ENCODE measurements around the gene SYMPK.
"Not testable (repeated sequence)": the region's sequence is repeated elsewhere in the genome, so short reads cannot be mapped to it uniquely, and the experiment has no call there.

The SYMPK gene

DNA sequence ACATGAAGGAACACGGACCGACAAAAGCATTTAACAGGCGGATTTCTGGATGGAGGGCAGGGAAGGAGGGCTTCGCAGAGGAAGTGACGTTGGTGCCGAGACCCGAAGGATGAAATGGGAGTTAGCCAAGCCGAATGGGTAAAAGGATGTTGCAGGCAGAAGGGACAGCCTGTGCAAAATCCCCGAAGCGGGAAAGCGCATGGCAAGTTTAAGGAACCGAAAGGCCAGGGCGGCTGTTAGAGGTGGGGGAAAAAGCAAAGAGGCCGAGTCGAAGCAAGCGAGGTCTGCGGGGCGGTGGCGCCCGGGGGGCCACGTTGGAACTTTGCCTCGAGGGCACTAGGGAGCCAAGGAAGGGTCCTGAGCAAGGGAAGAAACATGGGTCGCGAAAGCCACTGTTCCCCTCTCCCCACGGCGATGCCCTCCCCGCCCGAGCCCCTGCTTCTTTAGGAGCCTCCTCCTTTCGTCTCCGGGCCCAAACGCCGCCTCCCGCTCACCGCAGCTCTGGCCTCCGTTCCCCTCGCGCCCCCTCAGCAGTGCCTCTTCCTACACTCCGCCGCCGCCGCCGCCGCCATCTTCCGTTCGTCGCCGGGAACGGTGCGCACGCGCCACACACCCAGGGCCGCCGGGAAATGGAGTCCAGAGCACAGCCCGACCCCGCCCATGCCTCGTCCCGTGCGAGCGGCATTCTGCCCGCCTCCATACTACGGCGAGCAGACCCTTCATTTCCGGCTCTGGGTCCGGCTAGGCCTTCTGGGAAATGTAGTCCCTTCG lies at the start of gene SYMPK:
Gene SYMPK (minus strand): TSS at position 584 of the 771 bp plus-strand sequence. CDS start 8,652 bp downstream, outside the sequence.
- peak; percentile 97 to 98 for DNase-seq (ENCODE audit: low read depth in 2 of 2)

DNA sequence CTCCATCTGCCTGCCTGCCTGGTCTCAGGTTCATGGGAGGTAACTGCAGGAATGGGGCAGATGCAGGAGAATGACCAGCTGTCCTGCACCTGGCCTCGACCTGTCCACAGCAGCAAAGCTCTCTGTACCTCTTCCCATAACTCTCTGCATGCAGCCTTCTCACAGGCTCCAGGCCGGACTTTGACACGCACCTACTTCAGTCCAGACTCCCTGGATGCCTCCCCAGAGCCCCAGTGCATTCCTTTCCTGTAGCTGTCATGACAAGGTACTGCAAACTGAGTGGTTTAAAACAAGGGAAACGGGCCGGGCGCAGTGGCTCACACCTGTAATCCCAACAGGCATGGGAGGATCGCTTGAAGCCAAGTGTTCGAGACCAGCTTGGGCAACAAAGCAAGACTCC lies 48.3 kb upstream of the SYMPK start:
- DNase-seq (ENCODE audit: low read depth in 2 of 2), result no peak

DNA sequence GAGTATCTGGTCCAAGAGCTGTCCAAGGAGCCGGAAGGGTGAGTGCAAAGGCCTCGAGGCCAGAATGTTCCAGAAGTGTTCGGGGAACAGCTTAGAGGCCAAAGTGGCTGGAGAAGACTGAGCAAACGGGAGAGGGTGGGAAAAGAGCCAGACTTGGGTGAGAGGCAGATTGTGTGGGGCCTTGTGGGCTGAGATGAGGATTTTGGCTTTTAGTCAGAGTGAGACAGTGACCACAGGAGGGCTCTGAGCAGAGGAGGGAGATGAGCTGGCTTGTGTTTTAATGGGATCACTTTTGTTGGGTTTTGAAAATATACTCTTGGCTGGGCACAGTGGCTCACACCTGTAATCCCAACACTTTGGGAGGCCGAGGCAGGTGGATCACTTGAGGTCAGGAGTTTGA lies 46.0 kb upstream of the SYMPK start:
- no peak for DNase-seq (ENCODE audit: low read depth in 2 of 2)

DNA sequence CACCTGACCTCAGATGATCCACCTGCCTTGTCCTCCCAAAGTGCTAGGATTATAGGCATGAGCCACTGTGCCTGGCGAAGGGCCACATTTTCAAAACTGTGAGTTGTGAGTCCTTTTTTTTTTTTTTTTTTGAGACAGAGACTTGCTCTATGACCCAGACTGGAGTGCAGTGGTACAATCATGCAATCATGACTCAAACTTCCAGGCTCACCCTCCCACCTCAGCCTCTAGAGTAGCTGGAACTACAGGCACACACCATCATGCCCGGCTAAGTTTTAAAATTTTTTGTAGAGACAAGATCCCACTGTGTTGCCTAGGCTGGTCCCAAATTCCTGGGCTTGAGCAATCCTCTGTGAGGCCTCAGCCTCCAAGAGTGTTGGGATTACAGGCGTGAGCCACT lies 43.3 kb upstream of the SYMPK start:
- no peak for DNase-seq (ENCODE audit: low read depth in 2 of 2)

DNA sequence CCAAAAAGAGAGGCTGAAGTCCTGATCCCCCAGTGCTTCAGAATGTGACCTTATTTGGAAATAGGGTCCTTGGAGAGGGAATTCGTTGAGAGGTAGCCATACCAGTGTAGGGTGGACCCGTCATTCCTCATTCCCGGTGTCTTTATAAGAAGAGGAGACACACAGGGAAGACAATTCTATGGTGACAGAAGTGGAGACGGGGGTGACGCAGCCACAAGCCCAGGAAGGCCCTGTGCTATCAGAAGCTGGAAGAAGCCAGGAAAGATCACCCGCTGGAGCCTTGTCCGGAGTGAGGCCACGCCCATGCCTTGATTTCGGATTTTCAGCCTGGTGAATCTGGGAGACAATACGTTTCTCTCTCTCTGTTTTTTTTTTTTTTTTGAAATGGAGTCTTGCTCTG lies 42.1 kb upstream of the SYMPK start:
- no peak for DNase-seq (ENCODE audit: low read depth in 2 of 2)

DNA sequence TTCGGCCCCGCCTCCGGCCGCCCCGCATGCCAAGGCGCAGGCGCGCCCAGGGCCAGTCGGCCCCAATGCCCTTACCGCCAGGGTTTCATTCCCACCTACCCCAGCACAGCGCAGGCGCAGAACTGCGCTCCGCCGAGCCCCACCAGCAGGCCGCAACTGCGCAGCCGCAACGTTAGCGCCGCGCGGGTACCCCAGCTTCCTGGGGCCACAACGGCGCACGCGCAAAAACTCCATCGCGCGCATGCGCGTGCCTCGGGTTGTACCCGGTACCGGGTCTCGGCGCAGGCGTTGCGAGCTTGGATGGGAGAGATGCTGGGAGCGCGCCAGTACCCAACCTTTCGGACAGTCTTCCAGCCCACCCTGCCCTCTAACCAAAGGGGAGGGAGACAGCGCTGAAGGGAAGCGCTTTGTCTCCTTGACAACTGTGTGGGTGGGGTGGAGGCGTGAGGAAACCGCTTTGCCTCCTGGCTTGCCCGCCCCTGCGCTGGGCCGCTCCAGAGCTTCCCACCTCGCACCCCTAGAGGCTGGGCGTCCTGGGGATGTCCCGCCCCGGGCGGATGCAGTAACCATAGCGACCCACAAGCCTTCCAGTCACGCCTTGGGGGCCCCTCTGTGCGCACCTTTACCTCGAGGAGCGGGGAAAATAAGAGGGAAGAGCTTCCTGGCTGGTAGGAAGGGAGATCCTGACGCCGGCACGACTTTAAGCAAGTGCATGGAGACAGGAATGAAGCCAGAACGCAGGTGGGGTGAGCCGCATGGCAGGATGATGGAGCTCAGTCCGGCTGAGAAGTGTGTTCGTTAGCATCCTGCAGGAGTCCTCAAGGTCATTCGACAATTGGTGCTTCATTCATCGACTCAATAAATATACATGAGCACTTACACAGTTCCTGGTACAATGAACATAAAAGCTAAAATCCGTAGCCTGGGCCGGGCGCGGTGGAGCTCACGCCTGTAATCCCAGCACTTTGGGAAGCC lies 40.0 kb upstream of the SYMPK start:
- DNase-seq (ENCODE audit: low read depth in 2 of 2), result peak; percentile 99

DNA sequence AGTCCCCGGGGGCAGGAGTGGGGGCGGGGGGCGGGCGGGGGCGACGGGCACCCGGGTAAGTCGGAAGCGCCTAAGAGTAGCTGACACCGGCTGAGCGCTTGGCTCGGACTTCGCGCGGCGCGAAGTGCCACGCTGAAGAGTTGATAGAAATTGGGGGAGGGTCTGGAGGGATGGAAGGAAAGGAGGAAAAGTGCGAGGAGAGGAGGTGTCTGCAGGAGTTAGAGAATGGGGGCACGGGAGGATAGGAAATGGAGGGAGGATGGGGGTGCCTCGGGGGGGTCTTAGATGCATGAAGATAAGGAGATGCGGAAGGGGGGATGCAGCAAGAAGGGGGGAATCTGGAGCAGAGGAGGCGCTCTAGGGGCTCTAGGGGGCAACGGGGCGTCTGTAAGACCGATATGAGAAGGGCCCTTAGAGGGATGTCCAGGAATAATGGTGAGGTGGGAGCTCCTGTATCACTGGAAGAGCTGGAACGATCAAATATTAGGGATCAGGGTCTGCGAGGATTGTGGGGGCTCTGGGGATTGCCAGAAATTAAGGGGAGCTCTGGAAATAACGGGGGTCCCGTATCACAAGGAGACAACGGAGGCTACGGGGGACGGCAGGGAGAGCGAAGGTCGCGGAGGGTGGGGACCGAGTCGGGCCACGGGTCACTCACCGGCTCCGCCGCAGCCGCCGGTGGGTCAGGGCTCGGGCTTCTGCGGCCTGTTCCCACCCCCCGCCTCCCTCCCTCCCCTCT lies 39.1 kb upstream of the SYMPK start, which contains the start of gene MYPOP:
Gene MYPOP (minus strand): TSS at position 702 of the 739 bp plus-strand sequence. CDS start 840 bp downstream, outside the sequence.
- DNase-seq (ENCODE audit: low read depth in 2 of 2), result no peak

DNA sequence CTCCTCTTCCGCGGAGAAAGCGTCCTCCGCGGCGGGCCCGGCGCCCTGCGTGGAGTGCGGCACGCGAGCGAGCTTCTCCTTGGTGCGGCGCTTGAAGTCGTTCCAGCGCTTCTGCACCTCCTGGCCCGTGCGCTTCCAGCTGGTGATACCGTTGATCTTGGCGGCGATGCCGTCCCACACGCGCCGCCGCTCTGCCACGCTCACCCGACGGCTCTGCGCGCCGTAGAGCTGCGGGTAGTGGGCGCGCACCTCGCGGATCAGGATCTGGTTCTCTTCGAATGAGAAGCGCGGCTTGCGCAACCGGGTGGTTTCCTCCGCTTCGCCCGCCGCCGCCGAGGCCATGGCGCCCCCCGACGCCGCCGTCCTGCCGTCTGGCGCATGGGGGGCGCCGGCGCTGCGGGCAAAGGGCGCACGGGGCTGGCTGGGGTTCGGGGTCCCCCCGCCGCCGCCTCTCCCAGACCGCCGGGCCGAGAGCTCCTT lies 38.5 kb upstream of the SYMPK start:
- peak in 1 of 2 experiments; percentile 21 for DNase-seq (ENCODE audit: low read depth in 2 of 2)

DNA sequence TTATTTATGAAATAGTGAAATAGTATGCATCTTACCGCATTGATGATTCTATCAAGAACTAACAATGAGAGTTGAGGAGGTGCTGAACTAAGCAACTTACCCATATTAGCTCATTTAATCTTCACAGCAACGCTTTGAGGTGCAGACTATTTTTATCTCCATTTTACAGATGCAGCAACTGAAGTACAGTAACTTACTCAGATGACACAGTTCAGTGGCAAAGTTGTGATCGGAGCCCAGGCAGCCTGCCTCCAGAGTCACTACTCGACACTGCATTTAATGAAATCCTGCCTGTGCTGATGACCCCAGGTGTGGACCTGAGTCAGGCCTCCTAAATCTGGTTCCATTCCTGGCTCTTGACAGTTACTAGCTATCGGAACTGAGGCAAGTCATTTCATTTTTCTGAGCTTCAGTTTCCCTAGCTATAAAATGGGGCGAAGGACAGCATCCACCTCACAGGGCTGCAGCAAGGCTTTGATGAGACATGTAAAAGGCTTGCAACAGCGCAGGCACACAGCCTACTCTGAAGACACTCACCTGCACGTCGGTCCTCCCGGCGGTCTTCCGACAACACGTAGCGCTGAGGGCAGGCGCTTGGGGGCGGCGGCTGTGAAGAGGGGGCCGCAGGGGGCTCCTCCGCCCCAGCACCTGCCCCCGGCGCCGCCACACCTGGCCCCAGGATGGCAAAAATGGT lies 37.9 kb upstream of the SYMPK start:
- DNase-seq (ENCODE audit: low read depth in 2 of 2), result no peak

DNA sequence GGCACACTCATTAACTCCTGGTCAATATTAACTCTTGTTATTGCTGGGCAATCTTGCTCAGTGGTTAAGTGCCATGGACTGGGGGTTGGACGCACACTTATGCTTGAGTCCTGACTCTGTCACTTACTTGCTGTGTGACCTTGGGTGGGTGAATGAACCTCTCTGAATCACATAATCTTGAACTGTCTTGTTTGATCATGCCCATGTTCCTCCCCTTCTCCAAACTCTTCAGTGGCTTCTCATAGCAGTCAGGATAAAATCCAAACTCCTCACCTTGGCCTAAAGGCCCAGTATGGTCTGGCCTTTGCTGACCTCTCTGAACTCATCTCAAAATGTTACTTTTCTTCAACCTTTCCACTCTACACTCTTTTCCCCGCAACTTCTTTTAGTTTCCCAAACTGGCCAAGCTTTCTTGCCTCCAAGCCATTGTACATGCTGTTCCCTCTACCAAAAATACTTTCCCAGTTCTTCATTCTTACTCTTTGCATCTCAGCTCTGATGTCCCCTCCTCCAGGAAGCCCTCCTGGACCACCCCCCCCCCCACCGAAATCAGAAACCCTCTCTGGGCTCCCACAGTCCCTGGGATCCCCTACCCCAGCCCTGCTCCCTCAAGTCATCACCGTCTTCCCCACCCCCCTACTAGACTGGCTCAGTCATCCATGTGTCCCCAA lies 37.1 kb upstream of the SYMPK start:
- DNase-seq (ENCODE audit: low read depth in 2 of 2), result no peak

DNA sequence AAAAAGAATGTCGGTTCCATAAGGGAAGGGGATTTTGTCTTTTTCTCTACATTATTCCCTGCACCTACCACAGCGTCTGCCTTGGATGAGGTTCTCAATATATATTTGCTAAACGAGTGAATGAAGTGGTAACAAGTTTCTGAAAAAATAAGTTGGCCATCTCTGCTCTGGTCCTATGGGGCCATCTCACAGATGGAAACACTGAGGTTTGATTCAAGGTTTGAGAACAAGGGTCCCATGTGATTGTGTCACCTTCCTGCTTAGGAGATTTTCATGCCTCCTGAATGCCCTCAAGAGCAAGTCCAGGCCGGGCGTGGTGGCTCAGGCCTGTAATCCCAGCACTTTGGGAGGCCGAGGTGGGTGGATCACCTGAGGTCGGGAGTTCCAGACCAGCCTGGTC lies 36.3 kb upstream of the SYMPK start:
- no peak for DNase-seq (ENCODE audit: low read depth in 2 of 2)

DNA sequence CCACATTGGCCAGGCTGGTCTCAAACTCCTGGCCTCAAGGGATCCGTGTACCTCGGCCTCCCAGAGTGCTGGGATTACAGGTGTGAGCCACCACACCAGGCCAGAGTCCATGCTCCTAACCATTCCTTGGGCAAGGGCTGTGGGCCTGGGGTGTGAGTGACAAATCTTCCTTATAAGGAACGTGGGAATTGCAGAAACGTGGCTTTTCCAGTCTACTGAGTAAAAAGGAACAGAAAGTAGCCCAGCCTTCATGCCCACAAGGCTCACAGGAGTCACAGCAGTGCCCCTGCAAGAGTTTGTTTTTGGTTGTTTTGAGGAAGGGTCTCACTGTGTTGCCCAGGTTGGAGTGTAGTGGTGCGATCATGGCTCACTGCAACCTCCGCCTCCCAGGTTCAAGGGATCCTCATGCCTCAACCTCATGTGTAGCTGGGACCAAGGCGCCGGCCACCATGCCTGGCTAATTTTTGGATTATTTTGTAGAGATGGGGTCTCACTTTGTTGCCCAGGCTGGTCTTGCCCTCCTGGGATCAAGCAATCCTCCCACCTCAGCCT lies 34.4 kb upstream of the SYMPK start:
- no peak for DNase-seq (ENCODE audit: low read depth in 2 of 2)

DNA sequence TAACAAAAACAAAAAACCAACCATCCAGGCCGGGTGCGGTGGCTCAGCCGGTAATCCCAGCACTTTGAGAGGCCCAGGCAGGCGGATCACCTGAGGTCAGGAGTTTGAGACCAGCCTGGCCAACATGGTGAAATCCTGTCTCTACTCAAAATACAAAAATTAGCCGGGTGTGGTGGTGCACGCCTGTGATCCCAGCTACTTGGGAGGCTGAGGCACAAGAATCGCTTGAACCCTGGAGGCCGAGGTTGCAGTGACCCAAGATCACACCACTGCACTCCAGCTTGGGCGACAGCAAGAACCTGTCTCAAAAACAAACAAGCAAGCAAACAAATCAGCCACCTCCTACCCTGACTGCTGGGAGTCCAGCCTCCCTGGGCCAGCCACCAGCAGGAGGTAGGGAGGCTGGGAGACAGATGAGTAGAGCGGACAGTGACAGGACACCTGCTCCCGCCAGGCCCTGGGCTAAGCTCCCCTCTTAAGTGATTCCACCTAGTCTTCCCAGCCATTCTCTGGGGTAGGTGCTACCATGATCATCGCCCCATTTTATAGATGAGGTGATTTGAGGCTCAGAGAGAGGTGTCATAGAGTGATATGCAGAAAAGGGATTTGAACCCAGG lies 33.1 kb upstream of the SYMPK start:
- DNase-seq (ENCODE audit: low read depth in 2 of 2), result not testable (repeated sequence)

DNA sequence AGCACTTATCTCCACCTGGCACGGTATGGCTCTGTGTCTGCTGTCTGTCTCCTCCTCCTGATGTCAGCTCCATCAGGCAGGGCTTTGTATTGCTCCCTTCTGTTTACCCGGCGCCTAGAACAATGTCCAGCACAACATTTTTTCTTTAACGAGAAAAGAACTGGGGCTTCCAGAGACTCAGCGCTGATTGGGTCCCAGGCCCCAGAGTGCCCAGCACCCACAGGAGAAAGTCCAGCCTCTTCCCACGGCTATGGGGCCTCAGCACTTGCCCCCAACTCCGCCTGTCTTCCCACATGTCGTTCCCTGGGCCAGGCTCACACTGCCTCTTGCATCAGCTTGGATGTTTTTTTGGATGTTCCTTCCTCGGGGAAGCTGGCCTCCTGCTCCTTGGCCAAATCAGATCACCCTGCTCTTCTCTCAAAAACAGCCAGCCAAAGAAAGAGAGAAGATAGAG lies 32.6 kb upstream of the SYMPK start:
- DNase-seq (ENCODE audit: low read depth in 2 of 2), result no peak

DNA sequence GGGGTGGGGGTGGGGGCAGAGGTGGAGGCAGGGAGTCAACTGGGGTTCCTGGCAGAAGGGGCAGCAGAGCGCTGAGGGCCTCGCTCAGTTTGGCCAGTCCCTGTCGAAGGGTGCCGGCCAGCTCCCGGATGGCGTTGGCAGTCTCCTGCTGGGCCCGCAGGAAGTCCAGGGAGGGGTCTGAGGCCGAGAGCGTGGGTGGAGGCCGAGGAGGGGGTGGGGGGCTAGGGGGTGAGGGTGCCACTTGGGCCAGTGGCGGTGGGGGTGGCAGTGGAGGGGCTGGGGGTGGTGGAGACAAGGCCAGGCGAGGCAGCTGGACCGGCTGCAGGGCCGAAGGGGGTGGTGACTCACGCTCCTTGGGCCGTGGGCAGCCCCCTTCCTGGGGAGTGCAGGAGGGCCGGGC lies 27.9 kb upstream of the SYMPK start:
- DNase-seq (ENCODE audit: low read depth in 2 of 2), result no peak

DNA sequence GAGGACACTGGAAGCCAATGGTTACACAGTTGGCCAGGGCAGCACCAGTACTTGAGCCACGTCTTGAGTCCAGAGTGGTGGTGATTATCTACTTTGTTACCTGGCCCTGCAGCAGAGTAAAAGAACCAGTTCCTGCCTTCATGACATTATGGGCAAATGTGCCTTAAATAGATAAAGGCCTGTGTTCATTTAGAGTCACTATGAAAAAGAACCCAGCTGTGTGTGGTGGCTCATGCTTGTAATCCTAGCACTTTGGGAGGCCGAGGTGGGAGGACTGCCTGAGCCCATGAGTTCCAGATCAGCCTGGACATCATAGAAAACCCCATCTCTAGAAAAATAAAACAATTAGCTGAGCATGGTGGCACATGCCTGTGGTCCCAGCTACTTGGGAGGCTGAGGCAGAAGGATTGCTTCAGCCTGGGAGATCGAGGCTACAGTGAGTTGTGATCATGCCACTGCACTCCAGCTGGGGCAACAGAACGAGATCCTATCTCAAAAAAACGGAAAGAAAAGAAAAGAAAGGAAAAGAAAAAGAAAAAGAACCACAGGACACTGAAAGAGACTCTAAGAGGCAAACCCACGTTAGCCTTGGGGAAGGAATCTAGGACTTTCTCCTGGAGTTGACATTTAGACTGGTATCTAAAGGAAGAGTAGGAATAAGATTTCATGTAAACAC lies 26.4 kb upstream of the SYMPK start:
- DNase-seq (ENCODE audit: low read depth in 2 of 2), result no peak

DNA sequence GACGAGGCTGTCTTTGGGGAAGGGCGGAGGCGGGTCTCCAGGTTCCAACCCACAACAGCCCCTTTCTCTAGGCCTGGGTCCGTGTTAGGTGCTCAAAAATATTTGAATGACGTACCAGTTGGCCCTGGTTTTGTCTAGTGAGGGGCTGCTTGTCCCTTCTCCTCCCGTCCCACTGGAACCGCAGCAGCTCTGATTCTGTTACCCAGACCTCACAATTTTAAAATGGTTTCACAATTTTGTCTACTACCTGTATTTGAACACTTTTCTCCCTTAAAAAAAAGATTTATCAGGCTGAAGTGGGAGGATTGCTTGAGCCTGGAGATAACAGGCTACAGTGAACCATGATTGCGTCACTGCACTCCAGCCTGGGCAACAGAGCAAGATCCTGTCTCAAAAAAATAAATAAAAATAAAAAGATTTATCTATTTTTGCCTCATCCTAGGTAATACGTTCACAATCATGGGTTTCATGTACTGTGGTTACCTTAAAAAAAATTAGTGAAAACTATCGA lies 24.3 kb upstream of the SYMPK start:
- DNase-seq (ENCODE audit: low read depth in 2 of 2), result no peak

DNA sequence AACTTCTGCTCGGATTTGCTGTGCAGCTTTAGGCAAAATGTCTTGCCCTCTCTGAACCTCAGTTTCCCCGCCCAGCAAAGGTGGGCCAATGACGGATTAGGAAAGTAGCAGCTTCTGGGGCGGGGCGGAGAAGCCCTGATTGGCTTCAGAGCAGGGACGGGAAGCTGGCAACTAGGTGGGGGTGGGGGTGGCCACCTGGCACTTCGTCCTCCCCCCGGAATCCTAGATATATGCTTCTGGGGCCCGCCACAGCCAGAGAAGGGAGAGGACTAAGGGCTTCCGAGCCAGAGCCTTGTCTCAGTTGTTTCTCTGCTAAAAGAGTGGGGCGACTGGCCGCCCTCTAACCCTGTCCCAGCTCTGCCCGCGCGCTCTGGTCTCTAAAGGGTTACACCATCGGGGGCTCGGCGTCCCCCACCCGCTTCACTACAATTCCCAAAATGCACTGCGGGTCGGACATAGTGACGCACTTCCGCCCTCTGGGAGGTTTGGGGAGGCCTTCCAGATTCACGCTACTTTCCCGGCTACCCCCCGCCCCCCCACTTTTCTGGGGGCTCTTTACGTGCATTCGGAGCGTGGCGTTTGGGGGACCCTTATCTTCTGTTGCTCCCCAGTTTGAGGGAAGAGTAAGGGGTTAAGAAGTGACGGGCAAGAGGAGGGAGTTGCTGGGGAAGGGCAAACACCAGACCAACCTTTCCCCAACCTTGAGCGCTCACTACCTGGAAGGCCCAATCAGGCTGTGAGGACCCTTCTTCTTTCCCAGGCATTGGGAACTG lies 23.7 kb upstream of the SYMPK start:
- peak; percentile 78 to 86 for DNase-seq (ENCODE audit: low read depth in 2 of 2)
